HG03442 (cell line): ENCODE data around the gene PSIP1.
"Not testable (repeated sequence)": the region's sequence is repeated elsewhere in the genome, so short reads cannot be mapped to it uniquely, and the experiment has no call there.

Source experiments
- ATAC-seq: cut with Tn5 transposase; IDR thresholded peaks from one replicate; pipeline ENCODE4 v1.9.1; 2021; ENCODE audit warnings: mild to moderate bottlenecking, moderate library complexity; ENCODE audit not compliant: unreplicated experiment

Gene PSIP1

GRCh38 chr9:15510789-15511575 lies at the start of gene PSIP1:
TSS of gene PSIP1 (minus strand) at chr9:15510970. CDS start at chr9:15510188, 782 bp downstream.
- ATAC-seq, result peak; percentile 74

- ATAC-seq, result peak; percentile 7
Observed at GRCh38 chr9:15553528-15553898, 42.7 kb upstream of the PSIP1 start.

DNA sequence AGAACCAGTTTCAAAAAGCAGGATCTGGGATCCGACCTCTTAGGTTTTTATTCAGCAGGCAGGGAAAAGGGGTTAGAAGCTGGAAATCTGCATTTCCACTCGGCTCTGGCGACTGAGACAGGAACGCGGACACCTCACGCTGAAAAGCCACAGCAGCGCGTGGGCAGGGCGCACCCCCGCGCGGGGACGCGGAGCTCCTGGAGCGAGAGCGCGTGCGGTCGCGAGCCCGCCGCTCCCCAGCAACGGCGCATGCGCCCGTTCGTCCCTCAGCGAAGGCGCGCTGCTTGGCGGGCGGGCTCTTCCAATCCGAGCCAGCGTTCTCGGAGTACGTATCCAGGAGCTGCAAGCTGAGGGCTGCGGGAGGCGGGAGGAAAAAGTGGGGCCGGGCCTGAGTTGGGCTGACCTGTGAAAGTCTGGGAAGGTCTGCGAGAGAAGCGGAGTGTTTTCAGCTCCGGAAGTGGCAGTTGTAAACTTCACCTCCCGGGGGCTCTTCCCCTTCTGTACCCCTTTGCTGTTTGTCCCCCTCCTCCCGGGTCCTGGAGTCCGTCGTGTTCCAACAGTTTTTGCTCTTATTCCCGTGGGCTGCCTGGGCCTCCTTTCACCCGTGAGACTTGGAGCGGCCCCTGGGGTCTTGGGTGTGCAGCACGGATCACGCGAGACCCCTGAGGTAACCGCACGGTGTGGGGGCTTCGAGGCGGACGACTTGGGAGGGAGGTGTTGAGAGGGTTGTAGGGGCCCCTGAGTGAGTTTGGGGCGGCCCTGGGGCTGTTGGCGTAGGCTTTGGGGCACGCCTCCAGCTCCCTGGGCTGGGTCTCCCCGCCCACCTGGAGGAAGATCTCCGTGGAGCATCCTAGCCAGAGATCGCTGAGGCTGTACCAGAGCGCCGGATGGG lies 42.1 kb upstream of the PSIP1 start, which contains the start of gene CCDC171:
TSS of gene CCDC171 (plus strand) at position 408 of the 892 bp plus-strand sequence. CDS start 11,046 bp downstream, outside the sequence.
- ATAC-seq, result peak; percentile 76

DNA sequence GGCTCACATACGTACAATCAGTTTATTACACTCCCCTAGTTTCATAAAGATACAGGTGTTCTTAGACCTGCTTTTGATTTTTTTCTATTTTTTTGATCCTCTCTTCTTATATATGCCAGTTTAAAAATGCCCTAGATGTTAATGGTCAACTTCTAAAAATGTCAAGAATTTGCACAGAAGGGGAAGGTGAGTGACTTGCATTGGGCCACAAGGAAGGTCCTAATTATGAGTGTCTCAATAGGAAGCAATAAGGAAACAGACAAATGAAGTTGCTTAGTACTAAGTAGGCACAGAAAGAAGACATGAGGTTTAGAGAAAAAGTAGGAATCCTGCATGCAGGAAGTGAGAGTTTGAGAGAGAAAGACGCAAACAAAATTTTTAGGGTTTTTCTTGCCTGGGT lies 38.8 kb upstream of the PSIP1 start:
- no peak for ATAC-seq

DNA sequence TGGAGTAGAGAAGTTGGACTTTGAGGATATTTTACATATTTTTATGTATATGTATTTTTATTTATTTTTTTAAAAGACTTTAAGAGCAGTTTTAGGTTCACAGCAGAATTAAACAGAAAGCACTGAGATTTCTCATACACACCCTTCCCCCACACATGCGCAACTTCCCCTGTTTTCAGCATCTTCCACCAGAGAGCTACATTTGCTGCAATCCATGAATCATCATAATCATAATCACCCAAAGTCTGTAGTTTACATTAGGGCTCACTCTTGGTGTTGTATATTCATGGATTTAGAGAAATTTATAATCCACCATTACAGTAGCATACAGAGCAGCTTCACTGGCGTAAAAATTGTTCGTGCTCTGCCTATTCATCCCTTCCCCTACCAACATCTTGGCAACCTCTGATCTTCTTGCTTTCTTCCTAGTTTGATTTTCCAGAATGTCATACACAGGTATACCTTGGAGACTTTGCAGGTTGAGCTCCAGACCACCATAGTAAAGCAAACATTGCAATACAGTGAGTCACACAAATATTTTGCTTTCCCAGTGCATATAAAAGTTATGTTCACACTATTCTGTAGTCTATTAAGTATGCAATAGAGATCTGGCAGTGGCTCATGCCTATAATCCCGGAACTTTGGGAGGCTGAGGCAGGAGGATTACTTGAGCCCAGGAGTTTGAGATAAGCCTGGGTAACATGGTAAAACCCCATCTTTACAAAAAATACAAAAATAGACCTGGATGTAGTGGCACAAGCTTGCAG lies 32.5 kb upstream of the PSIP1 start:
- ATAC-seq, result no peak

DNA sequence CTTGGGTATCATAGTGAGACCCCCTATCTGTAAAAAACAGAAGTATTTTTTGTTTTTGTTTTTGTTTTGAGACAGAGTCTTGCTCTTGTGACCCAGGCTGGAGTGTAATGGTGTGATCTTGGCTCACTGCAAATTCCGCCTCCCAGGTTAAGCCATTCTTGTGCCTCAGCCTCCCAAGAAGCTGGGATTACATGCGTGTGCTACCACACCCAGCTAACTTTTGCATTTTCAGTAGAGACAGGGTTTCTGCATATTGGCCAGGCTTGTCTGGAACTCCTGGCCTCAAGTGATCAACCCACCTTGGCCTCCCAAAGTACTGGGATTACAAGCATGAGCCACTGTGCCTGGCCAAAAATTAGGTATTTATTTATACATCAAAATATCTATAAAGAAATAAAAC lies 31.9 kb upstream of the PSIP1 start:
- ATAC-seq, result no peak

GRCh38 chr9:15541872-15542271 lies 31.1 kb upstream of the PSIP1 start:
- no peak for ATAC-seq

DNA sequence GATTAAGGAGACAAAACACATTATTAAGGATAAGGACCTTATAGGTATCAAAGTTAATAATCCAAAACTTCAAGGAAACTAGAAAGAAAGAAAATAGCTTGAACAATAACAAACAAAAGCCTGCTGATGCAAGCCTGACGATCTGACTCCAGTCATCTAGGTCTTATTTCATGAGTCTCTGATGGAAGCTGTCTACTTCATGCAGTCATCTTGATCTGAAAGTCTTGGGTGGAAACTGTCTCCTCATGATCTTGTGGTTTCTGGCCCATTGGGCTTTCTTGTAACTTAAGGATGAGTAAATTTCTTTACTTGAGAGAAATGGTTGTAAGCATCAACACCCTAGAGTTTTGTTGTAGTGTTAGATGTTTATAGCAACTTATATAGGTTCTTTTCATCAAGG lies 20.6 kb upstream of the PSIP1 start:
- ATAC-seq, result peak; percentile 29

- ATAC-seq, result peak; percentile 85
Observed at GRCh38 chr9:15529566-15530324, 19.0 kb upstream of the PSIP1 start.

DNA sequence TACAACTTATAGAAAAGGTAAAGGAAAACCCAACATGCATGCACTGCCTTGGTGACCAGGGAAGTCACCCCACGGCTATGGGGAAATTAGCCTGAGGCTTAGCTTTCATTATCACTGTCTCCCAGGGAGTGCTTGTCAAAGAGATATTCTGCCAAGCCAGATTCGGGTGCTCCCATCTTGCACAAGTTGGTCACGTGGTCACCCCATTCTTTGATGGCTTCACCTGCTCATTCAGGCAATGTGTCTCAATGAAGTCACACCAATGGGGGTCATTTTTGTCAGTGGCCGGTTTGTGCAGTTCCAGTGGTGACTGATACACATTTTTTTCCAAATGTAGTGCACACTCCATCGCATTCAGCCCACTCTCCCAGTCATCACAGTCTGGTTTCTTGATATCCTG lies 16.3 kb upstream of the PSIP1 start:
- ATAC-seq, result not testable (repeated sequence)

DNA sequence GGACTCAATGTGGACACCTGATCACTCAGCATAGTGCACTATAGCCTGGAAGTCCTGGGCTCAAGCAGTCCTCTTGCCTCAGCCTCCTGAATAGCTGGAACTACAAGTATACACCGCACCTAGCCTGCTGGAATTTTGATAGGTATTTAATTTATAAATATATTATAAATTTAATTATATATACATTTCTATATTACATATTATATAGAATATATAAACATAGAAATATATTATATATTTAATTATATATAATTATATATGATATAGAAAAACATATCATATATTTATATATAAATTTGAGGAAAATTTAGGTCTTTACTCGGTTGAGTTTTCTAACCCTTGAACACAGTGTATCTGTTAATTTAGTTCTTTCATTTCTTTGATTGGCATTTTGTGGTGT lies 15.2 kb upstream of the PSIP1 start:
- no peak for ATAC-seq

- no peak for ATAC-seq
Observed at GRCh38 chr9:15524845-15525455, 14.2 kb upstream of the PSIP1 start.

DNA sequence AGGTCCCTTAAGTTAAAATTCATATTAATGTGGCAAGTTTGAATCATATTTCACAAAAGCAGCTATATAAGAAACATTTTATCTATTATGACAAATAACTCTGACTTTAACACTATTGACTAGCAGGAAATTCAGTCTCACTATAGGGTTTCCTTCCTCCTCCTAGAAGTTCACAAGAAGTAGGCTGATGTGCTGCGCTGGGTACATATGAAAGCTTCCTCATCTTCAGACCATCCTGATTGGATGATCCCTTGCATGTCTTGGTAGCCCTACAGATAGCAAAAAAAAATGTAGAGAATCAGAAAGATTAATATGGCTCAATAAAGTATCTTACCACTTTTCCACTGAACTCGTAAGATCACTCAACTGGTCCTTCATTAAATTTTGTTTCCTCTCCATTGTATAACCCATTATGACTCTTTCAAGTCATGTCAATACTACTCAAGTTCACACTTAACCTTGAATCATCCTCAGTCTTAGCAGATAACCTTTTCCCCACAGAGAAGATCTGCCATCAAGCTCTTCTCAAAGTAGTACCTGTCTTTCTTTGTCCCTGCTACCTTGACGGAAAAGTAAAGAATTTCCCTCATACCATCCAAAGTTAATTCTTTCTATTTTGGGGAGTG lies 11.5 kb upstream of the PSIP1 start:
- no peak for ATAC-seq

DNA sequence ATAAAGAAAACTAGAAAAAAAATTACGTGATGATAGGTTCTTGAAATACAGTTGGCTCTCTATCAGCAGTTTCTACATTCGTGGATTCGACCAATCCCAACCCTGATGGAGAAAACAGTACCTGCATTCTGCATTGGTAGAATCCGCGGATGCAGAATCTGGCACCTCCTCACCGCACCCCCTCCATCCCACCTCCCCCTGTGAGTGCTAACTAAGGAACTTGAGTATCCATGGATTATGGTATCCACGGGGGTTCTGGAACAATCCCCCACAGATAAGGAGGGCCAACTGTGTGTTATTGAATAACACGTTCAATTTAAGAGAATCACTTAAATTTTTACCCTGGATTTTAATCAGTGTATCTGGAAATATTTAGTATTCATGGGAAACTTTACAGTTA lies 10.5 kb upstream of the PSIP1 start:
- no peak for ATAC-seq

- no peak for ATAC-seq
Observed at GRCh38 chr9:15519831-15520230, 9.1 kb upstream of the PSIP1 start.

DNA sequence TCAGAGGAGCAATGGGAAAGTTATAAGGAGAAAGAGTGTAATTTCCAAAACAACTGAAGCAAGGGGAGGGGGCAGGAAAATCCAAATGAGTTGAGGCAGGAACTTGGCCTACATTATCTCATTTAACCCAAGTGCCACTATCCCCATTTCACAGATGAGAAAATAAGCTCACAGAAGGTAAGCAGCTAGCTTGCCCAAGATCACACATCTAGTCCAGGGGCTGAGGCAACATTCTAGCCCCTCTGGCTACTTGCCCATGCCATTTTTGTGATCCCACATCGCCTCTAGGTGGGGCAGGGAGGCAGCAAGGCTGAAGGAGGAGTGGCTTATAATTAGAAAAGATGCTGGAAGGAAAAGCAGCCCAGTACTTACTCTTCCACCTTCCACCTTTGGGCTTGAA lies 2.6 kb upstream of the PSIP1 start:
- no peak for ATAC-seq

GRCh38 chr9:15512889-15513288 lies 2.1 kb upstream of the PSIP1 start:
- ATAC-seq, result no peak

- no peak for ATAC-seq
Observed at GRCh38 chr9:15512204-15512603, 1.4 kb upstream of the PSIP1 start.

DNA sequence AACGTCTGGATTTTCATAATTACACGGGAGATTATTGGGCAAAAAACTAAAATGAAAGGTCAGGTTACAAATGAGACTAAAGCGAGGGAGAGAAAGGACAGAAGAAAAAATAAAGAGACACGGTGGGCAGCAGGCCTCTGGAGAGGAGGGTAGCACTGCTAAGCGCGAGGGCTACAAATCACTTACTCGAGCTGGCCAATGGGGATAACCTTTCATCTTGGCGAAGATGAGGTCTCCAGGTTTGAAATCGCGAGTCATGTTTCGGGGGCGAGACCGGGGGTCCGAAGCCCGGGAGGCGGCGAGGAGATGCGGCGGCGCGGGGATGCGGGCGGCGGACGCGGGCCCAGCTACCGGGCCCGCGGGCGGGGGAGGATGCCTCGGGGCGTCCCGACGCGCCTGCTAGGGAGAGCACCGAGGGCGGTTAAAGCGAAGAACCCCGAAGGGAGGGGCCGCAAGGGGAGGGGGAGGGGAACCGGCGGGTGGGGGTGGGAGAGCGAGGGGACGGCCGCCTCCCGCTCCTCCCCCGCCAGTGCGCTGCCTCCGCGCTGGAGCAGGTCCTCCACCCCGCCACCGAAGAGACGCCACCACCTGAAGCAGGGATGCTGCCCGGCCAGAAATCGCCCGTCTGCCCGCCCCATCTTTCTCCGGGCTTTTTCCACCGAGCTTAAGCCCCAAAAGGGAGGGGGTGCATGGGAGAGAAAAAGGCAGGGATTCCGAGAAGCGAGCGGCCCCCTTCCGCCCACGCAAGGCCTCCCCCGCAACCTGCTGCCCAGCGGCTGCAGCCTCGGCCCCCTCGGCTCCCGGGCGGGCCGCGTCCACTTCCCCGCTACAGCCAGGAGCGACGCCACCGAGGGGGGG lies 610 bp downstream of the PSIP1 start:
- peak; percentile 31 for ATAC-seq
